Measurements from ENCODE around the gene RAB34. TPM values are rescaled to one million over a fixed set of nuclear protein-coding genes. Genes with fewer than 3 reads are reported as not detected.

RAB34 gene
- total RNA-seq, 1 experiment from 2014 or later: 1.2 TPM

- DNase-seq: no peak
- H3K4me3 Mint-ChIP-seq (ENCODE audit: unreplicated experiment): no peak overlapping the region
- intact Hi-C loops (cut with micrococcal nuclease; ENCODE audit: unreplicated experiment): no loop called here
- H3K27me3 Mint-ChIP-seq (ENCODE audit: insufficient read depth, unreplicated experiment): no peaks in the 10 kb centered on the region
- H3K9me3 Mint-ChIP-seq (ENCODE audit: unreplicated experiment): no peaks in the 10 kb centered on the region
- peaks cover 6% of the 10 kb centered on the region for H3K36me3 ChIP-seq (ENCODE audit: control insufficient read depth, insufficient read depth, low read length)
- ChIA-PET CTCF (interaction anchor here (1.4 kb wide), 1 partner anchor 8 kb away, joined by 5 read pairs; no protein-coding TSS in a partner anchor), POLR2A (interaction anchor here (0.6 kb wide), 1 partner anchor 32 kb away, joined by 3 read pairs; no protein-coding TSS in a partner anchor)
- no TSS peak for BruUV-seq (replicated peaks)
- H3K9me3 ChIP-seq: no peaks in the 10 kb centered on the region
- H3K4me1 Mint-ChIP-seq (ENCODE audit: low read depth, unreplicated experiment): no peaks in the 10 kb centered on the region
- no peaks in the 10 kb centered on the region for H3K4me1 ChIP-seq
- H3K36me3 Mint-ChIP-seq (ENCODE audit: insufficient read depth, unreplicated experiment): peaks cover 75% of the 10 kb centered on the region
- H3K27me3 ChIP-seq (replicated peaks; ENCODE audit: control insufficient read depth, insufficient read depth, low read length): no peaks in the 10 kb centered on the region
- H3K4me3 ChIP-seq (ENCODE audit: low read depth, low read length): no peak overlapping the region
- no peak overlapping the region for H3K27ac Mint-ChIP-seq (ENCODE audit: unreplicated experiment)
- TF ChIP-seq CTCF (IDR thresholded peaks at IDR 0.05; ENCODE audit: insufficient read depth in 1 of 2, low read depth in 1 of 2, low read length in 1 of 2, severe bottlenecking in 1 of 2, unreplicated experiment in 1 of 2): no peak
Measured at GRCh38 chr17:28755486-28755885, 37.8 kb upstream of the RAB34 start.

GRCh38 chr17:28751600-28752366 is 34.1 kb upstream of the RAB34 start:
- CTCF ChIA-PET: interaction anchor here (0.7 to 9.5 kb wide), 5 partner anchors 13 to 397 kb away, joined by 3 to 324 read pairs (median 3); partner anchors contain the start of genes NEK8 and TLCD1
- Histone ChIP-seq H3K4me3 (ENCODE audit: low read depth, low read length) (no peak overlapping the region), H3K36me3 (ENCODE audit: control insufficient read depth, insufficient read depth, low read length) (peaks cover 24% of the 10 kb centered on the region), H3K27me3 (replicated peaks; ENCODE audit: control insufficient read depth, insufficient read depth, low read length) (no peaks in the 10 kb centered on the region), H3K4me1 (peaks cover 14% of the 10 kb centered on the region), H3K9me3 (no peaks in the 10 kb centered on the region)
- Mint-ChIP-seq H3K27ac (ENCODE audit: unreplicated experiment) (no peak overlapping the region), H3K36me3 (ENCODE audit: insufficient read depth, unreplicated experiment) (peaks cover 82% of the 10 kb centered on the region), H3K4me1 (ENCODE audit: low read depth, unreplicated experiment) (peaks cover 5% of the 10 kb centered on the region), H3K27me3 (ENCODE audit: insufficient read depth, unreplicated experiment) (no peaks in the 10 kb centered on the region), H3K9me3 (ENCODE audit: unreplicated experiment) (no peaks in the 10 kb centered on the region), H3K4me3 (ENCODE audit: unreplicated experiment) (no peak overlapping the region)
- POLR2A ChIA-PET: interaction anchor here (0.6 to 4.4 kb wide), 2 partner anchors 24 to 166 kb away, joined by 3 to 68 read pairs; partner anchors contain the start of gene NEK8
- no TSS peak for BruUV-seq (replicated peaks)
- no peak for TF ChIP-seq CTCF (IDR thresholded peaks at IDR 0.05; ENCODE audit: insufficient read depth in 1 of 2, low read depth in 1 of 2, low read length in 1 of 2, severe bottlenecking in 1 of 2, unreplicated experiment in 1 of 2)
- intact Hi-C loops (cut with micrococcal nuclease; ENCODE audit: unreplicated experiment): no loop called here
- no peak for DNase-seq

DNA sequence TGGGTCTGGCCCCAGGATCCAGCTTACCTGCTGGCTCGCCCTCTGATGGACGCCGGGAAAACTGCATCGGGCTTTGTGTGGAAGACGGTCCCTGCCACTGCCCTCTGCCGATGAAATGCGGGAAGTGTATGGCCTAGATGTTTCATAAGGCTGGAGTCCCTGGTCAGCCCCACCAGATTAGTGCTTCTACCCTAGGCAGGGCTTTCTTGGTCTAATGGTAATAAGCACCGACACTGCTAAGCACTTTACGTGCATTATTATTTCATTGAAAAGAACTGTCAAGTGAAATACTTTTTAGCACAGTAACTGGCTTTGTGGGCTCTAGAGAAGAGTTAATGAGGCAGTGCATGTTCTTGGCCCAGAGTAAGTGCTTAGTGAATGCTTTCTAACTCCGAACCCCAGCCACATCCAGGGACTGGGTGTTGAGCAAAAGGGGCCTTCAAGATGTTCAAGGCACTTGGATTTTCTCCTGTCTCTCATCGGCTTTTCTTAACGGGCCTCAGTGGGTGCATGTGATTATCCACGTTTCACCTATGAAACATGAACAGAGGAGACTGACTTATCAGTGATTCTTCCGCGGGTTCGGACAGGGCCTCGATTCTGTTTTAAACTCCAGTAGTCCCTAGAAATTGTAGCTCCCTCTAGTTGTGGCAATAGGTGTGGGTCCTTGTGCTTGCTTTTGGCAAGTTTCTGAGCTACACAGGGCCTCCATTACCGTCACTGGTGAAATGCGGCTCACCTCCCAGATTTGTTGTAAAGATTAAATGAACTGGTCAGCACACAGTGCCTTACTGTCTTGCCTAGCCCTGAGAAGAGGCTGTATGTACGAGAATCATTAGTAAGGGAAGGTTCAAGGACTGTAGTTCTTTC is 32.7 kb upstream of the RAB34 start:
- Mint-ChIP-seq H3K4me1 (ENCODE audit: low read depth, unreplicated experiment) (peaks cover 12% of the 10 kb centered on the region), H3K4me3 (ENCODE audit: unreplicated experiment) (no peak overlapping the region), H3K27ac (ENCODE audit: unreplicated experiment) (no peak overlapping the region), H3K27me3 (ENCODE audit: insufficient read depth, unreplicated experiment) (no peaks in the 10 kb centered on the region), H3K9me3 (ENCODE audit: unreplicated experiment) (no peaks in the 10 kb centered on the region), H3K36me3 (ENCODE audit: insufficient read depth, unreplicated experiment) (peaks cover 92% of the 10 kb centered on the region)
- DNase-seq: peak; percentile 95 to 96
- BruUV-seq (replicated peaks): TSS peak; percentile 17
- intact Hi-C loops (cut with micrococcal nuclease; ENCODE audit: unreplicated experiment): loop anchor here (1.0 kb wide), 1 partner anchor 23 kb away; no protein-coding TSS in a partner anchor
- ChIA-PET CTCF (interaction anchor here (0.5 to 9.5 kb wide), 20 partner anchors 8 to 560 kb away, joined by 3 to 324 read pairs (median 4); partner anchors contain the start of genes NEK8, PHF12, RPL23A and SDF2), POLR2A (interaction anchor here (0.5 to 4.4 kb wide), 3 partner anchors 23 to 31 kb away, joined by 3 to 68 read pairs (median 4); partner anchors contain the start of genes NEK8 and RPL23A)
- Histone ChIP-seq H3K4me3 (ENCODE audit: low read depth, low read length) (no peak overlapping the region), H3K4me1 (peaks cover 28% of the 10 kb centered on the region), H3K9me3 (no peaks in the 10 kb centered on the region), H3K36me3 (ENCODE audit: control insufficient read depth, insufficient read depth, low read length) (peaks cover 24% of the 10 kb centered on the region), H3K27me3 (replicated peaks; ENCODE audit: control insufficient read depth, insufficient read depth, low read length) (no peaks in the 10 kb centered on the region)
- TF ChIP-seq CTCF (IDR thresholded peaks at IDR 0.05; ENCODE audit: insufficient read depth in 1 of 2, low read depth in 1 of 2, low read length in 1 of 2, severe bottlenecking in 1 of 2, unreplicated experiment in 1 of 2): peak; percentile 99 to 100

Data from Caco-2 (cell line).